Measurements from ENCODE around the gene FBXL13.

FBXL13 gene

DNA sequence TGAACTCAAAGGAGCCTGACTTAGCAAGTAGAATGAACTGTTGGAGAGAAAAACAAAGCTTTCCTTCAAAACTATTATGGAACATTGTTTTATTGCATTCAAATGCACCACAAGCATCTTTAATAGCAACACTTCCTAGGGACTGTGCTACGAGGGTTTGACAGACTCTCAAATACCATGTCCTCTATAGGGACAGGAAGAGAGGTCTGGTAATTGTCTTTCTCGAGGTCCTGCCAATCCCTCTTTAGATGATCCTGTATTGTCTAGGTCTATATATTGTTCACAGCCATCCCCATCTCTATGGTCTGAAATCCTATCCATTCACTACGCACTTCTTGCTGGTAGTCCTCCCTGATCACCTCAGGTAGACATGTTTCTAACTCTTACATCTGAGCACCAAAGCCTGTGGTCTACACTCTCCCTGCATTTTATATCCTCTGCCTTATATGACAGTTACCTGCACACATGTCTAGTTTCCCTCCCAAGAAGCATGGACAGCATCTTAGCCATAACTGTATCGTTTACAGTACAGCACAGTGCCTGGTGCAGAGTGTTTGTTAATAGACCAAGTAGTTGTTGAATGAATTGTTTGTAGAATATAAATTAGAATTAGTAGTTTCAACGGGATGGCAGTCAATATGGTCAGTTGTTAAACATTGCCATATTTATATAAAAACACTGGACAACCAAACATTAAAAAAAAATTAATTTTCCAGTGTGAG, 183.5 kb downstream of the FBXL13 start:
- no peak for DNase-seq

- DNase-seq: peak; percentile 88
These were observed 184.2 kb downstream of the FBXL13 start for GRCh38 chr7:102890292-102890970.

DNA sequence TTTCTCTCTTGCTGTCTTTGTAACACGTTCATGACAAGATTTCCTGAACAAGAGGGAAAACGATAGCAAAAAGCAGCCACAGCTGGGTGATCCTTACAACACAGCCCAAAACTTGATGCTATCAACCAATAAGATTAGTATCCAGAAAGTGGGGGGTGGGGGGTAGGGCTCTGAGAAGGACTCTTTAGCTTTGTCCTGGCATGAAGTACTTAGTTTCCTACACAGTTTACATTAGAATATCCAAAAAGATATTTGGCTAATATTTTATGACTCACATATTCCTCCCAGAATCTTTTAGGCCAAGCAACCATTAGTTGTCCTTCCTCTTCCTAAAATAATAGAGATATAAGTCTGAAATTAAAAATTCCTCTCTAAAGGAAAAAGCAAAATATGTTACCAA, 184.7 kb downstream of the FBXL13 start:
- DNase-seq: no peak

DNA sequence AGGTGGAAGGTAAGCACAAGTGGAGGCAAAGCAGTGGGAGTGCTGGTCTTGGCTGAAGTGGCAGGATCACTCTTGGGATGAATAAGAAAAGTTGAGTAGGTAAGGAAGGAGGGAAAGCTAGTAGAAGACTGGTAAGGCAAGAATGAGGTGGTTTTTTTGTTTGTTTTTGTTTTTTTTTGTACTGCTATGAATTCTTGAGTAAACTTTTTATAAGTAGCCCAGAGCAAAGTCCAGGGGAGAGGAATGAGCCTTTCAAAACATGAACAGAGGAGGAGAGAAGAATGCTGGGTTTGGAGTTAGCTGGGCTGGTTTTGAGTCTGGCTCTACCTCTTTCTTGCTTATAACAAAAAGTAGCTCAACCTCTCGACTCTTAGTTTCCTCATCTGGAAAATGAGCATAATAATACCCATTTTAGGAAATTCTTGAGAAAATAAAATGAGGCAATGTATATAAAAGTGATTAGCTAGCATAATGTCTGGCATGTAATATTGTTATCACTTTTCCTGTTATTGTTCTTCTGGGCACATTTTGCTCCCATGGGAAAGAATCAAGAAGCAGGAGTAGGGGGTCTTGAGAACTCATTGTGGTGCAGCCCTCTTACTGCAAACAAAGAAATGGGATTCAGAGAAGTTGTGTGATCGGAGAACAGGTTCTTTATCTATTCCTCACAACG, 185.9 kb downstream of the FBXL13 start:
- no peak for DNase-seq

- DNase-seq: peak; percentile 57
These were observed 191.3 kb downstream of the FBXL13 start for GRCh38 chr7:102883098-102883860.

GRCh38 chr7:102875700-102876295, 198.8 kb downstream of the FBXL13 start:
- DNase-seq: peak; percentile 99

DNA sequence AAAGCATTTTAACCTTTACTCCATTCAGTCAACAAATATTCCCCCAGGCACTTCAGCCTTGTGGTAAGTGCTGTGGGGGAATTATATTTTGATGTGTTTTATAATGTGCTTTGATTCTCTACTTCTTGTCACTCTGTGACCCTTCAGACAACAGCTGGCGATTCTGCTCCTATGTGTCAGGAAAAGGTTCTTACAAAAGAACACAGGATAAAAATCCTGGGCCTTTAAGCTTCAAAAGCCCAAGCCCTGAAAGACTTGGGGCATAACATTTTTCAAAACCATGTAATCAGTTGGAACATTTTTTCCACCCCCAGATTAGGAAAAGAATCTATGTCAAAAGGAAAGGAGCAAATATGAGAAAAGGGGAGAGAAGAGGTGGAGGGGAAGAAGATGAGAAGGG, 199.6 kb downstream of the FBXL13 start:
- peak; percentile 31 for DNase-seq

DNA sequence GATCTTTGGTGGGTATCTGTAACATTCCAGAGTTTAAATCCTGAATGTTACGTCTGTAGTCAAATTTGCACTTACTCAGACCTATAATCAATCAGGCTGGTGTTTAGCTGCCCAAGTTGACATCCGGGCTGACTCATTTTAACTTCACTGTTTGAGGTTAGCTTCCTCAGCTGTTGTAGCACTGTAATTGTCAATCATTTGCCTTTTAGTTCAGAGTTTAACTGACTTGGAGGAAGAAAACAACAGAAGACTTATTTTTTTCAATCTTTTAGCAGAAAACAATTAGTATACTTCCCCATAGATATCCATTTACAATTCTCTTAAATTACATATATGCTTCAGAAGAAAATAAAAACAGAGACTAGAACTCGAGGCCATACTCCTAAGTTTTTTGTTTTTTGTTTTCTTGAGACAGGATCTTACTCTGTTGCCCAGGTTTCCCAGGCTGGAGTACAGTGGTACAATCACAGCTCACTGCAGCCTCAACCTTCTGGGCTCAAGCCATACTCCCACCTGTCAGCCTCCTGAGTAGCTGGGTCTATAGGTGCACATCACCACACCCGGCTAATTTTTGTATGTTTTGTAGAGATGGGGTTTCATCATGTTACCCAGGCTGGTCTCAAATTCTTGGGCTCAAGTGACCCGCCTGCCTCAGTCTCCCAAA, 200.3 kb downstream of the FBXL13 start:
- DNase-seq: peak; percentile 91

- no peak for DNase-seq
These were observed 201.0 kb downstream of the FBXL13 start for GRCh38 chr7:102873470-102874165.

- peak; percentile 98 for DNase-seq
These were observed 202.1 kb downstream of the FBXL13 start for GRCh38 chr7:102872460-102872859.

DNA sequence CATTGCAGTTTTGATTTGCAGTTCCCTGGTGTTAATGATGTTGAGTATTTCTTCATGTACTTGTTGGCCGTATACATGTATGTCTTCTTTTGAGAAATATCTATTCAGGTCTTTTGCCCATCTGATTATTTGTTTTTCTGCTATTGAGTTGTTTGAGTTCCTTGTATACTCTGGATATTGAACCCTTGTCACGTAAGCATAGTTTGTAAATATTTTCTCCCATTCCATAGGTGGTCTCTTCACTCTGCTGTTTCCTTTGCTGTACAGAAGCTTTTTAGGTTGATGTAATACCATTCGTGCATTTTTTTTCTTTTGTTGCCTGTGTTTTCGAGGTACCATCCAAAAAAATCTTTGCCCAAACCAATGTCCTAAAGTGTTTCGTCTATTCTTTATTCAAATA, 205.4 kb downstream of the FBXL13 start:
- DNase-seq: no peak

DNA sequence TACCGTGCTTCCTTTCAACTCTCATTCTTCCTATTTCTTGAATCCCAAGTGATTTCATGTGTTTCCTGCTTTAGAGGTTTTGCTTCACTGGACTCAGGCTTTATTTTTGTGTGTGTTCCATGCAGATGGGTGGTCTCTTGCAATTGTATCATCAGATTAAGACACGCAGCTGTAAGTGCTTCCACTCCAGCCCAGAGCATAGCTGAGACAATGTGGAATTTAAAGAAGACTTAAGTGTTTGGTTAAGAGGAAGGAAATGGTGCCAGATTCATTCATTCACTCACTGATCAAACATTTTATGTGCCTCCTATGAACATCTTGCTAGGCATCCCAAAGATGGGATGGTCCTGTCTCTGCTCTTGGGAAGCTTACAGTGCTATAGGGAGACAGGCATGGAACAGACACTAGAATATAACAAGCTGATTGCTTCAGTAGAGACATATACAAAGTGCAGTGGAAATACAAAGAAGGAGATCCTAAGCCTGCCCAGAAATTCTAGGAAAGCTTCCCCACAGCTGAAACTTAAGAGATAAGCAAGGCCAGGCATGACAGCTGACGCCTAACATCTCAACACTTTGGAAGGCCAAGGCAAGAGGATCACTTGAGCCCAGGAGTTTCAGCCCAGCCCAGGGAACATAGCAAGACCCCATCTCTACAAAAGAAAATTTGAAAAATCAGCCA, 207.9 kb downstream of the FBXL13 start:
- no peak for DNase-seq

DNA sequence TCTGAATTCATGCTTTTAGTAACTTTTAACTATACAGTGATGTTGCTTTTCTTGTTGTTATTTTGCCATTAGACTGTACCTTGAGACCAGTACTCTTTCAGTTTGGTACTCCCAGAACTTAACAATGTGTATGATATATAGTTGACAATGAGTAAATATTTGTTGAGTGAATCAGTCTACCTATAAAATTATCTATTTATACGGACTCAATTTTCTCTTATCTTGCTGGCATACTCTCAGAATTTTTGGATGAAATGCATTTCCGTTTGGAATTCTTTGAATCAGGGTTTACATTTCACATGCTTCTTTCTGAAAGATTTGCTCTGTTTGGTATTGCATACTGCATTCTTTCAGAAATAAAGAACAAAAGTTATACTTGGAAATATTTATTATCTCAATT, 209.6 kb downstream of the FBXL13 start:
- no peak for DNase-seq

DNA sequence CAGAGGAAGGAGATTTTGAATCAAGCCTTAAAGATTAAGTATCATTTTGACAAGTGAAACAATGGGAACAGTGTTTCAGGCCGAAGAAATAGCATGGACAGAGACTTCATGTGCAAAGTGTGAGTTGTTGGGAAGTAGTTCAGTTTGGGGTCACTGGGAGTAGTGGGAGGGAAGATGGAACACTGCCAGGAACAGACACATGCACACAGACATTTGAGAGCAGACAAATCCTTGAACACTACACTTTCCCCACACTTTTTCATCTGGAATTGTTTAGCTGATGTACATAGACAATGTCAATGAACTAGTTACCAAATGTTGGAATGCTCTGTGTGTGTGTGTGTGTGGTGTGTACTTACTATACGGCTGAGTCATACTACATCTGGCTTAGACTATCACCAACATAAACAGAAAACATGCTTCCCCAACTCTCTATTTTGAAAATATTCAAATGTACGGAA, 214.2 kb downstream of the FBXL13 start:
- DNase-seq: peak; percentile 93

DNA sequence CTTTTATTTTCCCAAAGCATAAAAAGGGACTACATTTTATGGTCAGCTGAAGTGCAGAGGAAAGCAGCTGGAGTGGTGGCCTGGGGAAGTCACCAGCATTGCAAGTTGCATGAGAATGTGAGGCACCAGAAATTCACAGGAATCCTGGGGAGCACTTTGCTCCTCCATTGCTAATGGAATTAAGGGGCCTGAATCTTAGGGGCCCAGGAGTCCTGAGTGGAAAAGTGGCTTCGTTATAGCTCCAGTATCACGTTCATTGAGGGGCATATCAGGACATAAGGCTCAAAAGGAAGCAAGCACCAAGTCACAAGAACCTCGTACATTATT, 214.8 kb downstream of the FBXL13 start:
- no peak for DNase-seq

GRCh38 chr7:102859084-102859798, 215.4 kb downstream of the FBXL13 start:
- DNase-seq: no peak

- no peak for DNase-seq
These were observed 218.6 kb downstream of the FBXL13 start for GRCh38 chr7:102856036-102856435.

DNA sequence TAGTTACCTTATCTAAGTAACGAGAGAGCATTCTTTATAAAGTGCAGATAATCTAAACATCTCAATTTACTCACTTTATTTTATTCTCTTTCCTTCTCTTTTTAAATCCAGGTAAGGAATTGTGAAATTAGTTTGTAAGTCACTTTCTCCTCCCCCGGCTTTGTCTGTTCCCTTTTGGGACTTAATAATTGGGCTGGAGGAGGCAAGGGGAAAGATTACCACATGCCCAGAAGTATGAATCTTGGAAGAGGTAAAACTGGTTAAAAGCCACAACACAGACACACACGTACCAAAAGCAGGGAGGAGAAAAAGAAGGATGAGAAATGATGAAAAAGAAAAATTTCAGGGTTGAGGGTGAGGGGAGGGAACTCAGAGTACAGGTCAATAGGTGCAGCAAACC, 225.1 kb downstream of the FBXL13 start:
- DNase-seq: no peak

DNA sequence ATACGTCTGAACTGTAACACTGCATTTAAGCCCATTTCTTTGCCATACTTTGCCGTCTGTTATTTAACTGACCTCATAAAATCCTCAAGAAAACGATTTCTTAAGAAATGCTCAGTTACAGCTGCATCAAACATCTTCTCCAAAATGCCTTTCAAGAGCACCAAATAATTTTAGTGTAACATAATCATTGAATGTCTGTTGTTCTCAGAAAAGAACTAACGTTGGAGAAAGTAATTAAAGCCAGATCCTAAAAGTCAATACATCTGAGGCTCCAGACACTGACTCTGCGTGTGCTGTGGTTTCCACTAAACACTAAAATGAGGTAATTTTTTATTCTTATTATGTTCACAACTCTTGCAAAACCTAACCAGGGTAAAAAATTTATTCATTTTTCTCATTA, 225.5 kb downstream of the FBXL13 start:
- peak; percentile 74 for DNase-seq

DNA sequence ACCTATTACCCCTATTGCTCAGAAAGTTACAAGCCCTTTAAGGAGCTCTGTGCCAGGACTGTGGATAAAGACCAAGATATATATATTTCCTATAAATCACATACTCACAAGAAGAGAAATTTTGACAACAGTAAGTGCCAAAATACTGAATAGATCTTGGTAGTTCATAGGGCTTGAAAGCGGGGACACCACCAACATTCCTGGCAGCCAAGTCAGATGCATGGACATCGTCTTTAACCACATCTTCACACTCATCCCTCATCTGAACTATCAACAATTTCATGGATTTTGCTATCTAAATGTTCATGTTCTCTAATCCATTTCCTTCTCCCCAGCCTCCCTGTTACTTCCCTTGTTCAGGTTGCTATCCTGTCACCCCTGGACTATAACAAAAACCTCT, 229.2 kb downstream of the FBXL13 start:
- DNase-seq: peak; percentile 47
